DND-41 (cell line): Measurements from ENCODE around the gene MUC6.

Experiments used
- ATAC-seq: fragments of 200-7000 bp; cut with Tn5 transposase; 3 replicates; pipeline ENCODE4 v1.9.1; 2021; ENCODE audit warnings: low read depth; ENCODE audit not compliant: insufficient read depth
- DNase-seq: peaks from one replicate; pipeline ENCODE4 v3.0.0-alpha.2; 2020
- H2AFZ ChIP-seq: 2 replicates; pipeline ENCODE4 v1.6.0; 2012; ENCODE audit warnings: low read depth, low read length
- H3K27ac ChIP-seq: 2 replicates; pipeline ENCODE4 v1.5.1; 2012; ENCODE audit warnings: low read length, inconsistent platforms
- H3K27me3 ChIP-seq: fragments of 200-600 bp; sonication (generic); 2 replicates; pipeline ENCODE4 v1.6.0; 2012; ENCODE audit warnings: low read length, mild to moderate bottlenecking, inconsistent platforms; ENCODE audit not compliant: insufficient read depth, poor library complexity
- H3K36me3 ChIP-seq: 2 replicates; pipeline ENCODE4 v1.5.1; 2012; ENCODE audit warnings: low read length, inconsistent platforms; ENCODE audit not compliant: insufficient read depth
- H3K4me1 ChIP-seq: 2 replicates; pipeline ENCODE4 v1.5.1; 2012; ENCODE audit warnings: mild to moderate bottlenecking, low read length; ENCODE audit not compliant: insufficient read depth
- H3K4me2 ChIP-seq: 2 replicates; pipeline ENCODE4 v1.6.0; 2012; ENCODE audit warnings: mild to moderate bottlenecking, moderate library complexity, low read length, inconsistent platforms; ENCODE audit not compliant: insufficient read depth
- H3K4me3 ChIP-seq, 2 experiments: fragments of 200-600 bp in 1 of 2; shearing (Covaris generic) in 1 of 2; 2 replicates each; pipeline ENCODE4 v1.5.1; 2012 to 2016; ENCODE audit warnings: inconsistent platforms in 2 of 2, low read length in 2 of 2, mild to moderate bottlenecking in 2 of 2, low read depth in 1 of 2, moderate library complexity in 1 of 2
- H3K79me2 ChIP-seq: 2 replicates; pipeline ENCODE4 v1.6.0; 2012; ENCODE audit warnings: low read length, inconsistent platforms; ENCODE audit not compliant: insufficient read depth
- H3K9ac ChIP-seq: 2 replicates; pipeline ENCODE4 v1.6.0; 2012; ENCODE audit warnings: low read depth, mild to moderate bottlenecking, inconsistent platforms, low read length, moderate library complexity
- H3K9me3 ChIP-seq: 2 replicates; pipeline ENCODE4 v1.5.1; 2012; ENCODE audit warnings: low read length, moderate library complexity, mild to moderate bottlenecking, inconsistent platforms; ENCODE audit not compliant: insufficient read depth, severe bottlenecking
- H4K20me1 ChIP-seq: 2 replicates; pipeline ENCODE4 v1.6.0; 2012; ENCODE audit warnings: low read length; ENCODE audit not compliant: insufficient read depth
- EZH2 ChIP-seq: IDR thresholded peaks from 3 replicates; pipeline ENCODE4 v1.6.1; 2012; ENCODE audit warnings: borderline replicate concordance, low read depth, mild to moderate bottlenecking, moderate library complexity, low read length, inconsistent platforms; ENCODE audit not compliant: severe bottlenecking
- TF ChIP-seq, protein P1 (sequence below): IDR thresholded peaks from 2 replicates; pipeline ENCODE4 v1.5.1; 2012; ENCODE audit warnings: borderline replicate concordance, low read length, moderate library complexity, mild to moderate bottlenecking; ENCODE audit not compliant: poor library complexity, severe bottlenecking; ENCODE audit errors: extremely low read depth

The MUC6 gene

DNA sequence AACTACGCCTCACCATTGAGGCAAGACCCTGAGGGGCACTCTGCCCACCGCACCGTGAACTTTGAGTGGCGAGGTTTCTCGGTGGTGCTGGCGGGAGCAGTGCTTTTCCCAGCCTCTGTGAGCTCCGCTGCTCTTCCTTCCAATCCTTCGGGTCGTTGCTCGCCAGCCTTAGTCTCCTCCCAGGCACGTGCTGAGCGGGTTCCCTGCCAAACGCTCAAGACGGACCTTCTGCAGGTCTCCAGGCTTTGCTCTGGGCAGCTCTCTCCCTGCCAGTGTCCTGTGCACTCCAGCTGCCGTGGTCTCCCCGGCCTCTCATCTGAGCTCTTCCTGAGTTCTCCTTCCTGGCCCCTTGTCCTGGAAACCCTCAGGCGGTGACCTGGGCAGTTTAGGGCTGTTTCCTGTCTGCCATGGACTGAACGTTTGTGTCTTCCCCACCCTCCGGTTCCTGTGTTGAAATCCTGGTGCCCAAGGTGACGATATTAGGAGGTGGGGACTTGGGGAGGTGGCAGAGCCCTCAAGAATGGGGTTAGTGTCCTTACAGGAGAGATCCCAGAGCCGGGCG, 11.2 kb upstream of the MUC6 start:
- Histone ChIP-seq H3K4me1 (0 out of 2 replicates have a peak, but pooled peaks cover 5% of the 10 kb centered on the region), H3K27me3 (no peaks in the 10 kb centered on the region), H3K27ac (no peak overlapping the region), H3K4me3 (no peak overlapping the region), H3K4me2 (no peak overlapping the region), H3K9me3 (no peaks in the 10 kb centered on the region), H4K20me1 (no peaks in the 10 kb centered on the region; the same call in 1 of the 2 replicates), H3K9ac (no peak overlapping the region), H2AFZ (no peak overlapping the region), H3K79me2 (no peaks in the 10 kb centered on the region), H3K36me3 (no peaks in the 10 kb centered on the region)
- ATAC-seq (no peak), DNase-seq (no peak)
- no peak for TF ChIP-seq EZH2
- TF ChIP-seq, protein P1, sequence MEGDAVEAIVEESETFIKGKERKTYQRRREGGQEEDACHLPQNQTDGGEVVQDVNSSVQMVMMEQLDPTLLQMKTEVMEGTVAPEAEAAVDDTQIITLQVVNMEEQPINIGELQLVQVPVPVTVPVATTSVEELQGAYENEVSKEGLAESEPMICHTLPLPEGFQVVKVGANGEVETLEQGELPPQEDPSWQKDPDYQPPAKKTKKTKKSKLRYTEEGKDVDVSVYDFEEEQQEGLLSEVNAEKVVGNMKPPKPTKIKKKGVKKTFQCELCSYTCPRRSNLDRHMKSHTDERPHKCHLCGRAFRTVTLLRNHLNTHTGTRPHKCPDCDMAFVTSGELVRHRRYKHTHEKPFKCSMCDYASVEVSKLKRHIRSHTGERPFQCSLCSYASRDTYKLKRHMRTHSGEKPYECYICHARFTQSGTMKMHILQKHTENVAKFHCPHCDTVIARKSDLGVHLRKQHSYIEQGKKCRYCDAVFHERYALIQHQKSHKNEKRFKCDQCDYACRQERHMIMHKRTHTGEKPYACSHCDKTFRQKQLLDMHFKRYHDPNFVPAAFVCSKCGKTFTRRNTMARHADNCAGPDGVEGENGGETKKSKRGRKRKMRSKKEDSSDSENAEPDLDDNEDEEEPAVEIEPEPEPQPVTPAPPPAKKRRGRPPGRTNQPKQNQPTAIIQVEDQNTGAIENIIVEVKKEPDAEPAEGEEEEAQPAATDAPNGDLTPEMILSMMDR, result no peak

DNA sequence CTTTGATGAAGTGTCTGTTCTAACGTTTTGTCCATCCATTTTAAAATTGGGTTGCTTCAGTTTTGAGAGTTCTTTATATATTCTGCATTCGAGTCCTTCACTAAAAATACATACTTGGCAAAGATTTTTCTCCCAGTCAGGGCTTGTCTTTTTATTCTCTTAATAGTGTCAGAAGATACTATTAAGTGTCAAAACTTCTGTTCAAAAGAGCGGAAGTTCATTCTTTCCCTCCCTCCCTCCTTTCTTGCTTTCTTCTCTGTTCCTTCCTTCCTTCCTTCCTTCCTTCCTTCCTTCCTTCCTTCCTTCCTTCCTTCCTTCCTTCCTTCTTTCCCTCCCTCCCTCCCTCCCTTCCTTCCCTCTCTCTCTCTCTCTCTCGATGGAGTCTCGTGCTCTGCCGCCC, 7.6 kb upstream of the MUC6 start:
- Histone ChIP-seq H3K9me3 (no peaks in the 10 kb centered on the region), H3K79me2 (no peaks in the 10 kb centered on the region), H3K9ac (no peak overlapping the region), H3K36me3 (no peaks in the 10 kb centered on the region), H3K4me3 (no peak overlapping the region), H3K27me3 (no peaks in the 10 kb centered on the region), H4K20me1 (no peaks in the 10 kb centered on the region), H3K27ac (no peak overlapping the region), H3K4me1 (no peaks in the 10 kb centered on the region), H3K4me2 (no peak overlapping the region), H2AFZ (no peak overlapping the region)
- TF ChIP-seq, protein P1, result no peak
- TF ChIP-seq EZH2, result no peak
- DNase-seq (no peak), ATAC-seq (no peak)

DNA sequence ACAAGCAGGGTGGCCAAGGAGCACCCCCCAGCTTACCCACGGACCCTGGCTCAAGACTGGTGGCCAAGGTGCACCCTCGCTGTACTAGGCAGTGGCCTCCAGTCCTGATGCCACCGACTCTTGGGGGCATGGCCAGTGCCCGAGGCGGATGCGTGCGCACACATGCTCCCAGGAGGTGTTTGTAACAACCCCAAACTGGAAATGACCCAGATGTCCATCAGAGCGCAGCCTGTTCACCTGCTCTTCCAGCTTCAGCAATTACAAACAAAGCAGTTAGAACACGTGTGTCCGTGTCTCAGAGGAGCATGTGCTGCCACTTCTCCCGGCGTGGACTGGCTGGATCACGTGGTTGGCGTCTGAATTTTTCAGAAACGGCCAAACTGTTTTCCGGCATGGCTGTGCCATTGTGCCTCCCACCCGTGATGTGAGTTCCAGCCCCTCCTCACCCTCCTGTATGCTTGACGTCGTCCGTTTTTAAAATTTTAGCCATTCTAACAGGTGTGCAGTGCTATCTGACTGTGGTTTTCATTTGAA, 7.1 kb upstream of the MUC6 start:
- Histone ChIP-seq H3K4me3 (no peak overlapping the region), H3K4me1 (no peaks in the 10 kb centered on the region), H3K9ac (no peak overlapping the region), H3K27me3 (no peaks in the 10 kb centered on the region), H3K79me2 (no peaks in the 10 kb centered on the region), H3K36me3 (no peaks in the 10 kb centered on the region), H4K20me1 (no peaks in the 10 kb centered on the region), H2AFZ (no peak overlapping the region), H3K27ac (no peak overlapping the region), H3K4me2 (no peak overlapping the region), H3K9me3 (no peaks in the 10 kb centered on the region)
- DNase-seq, result no peak
- no peak for ATAC-seq
- TF ChIP-seq, protein P1, result no peak
- no peak for TF ChIP-seq EZH2
